A549 (cell line): ENCODE data around the gene GNG7. TPM values are rescaled to one million over a fixed set of nuclear protein-coding genes. Genes with fewer than 3 reads are reported as not detected.

Experiments used
- ATAC-seq, 2 experiments: fragments of 200-7000 bp in 1 of 2; fragments of >200 bp in 1 of 2; cut with Nextera tagmentation in 1 of 2; cut with Tn5 transposase in 1 of 2; 3 replicates each; pipeline versions ENCODE4 v1.8.0 to v1.9.1; 2018 to 2020; ENCODE audit warnings: mild to moderate bottlenecking in 1 of 2, moderate library complexity in 1 of 2
- CTCF ChIA-PET: fragments of 300-600 bp; sonication (Branson Sonifier 250); formaldehyde crosslinking; extraction: SDS; loops from one replicate; lab custom pipeline; 2021; ENCODE audit warnings: antibody characterized with exemption, inconsistent platforms; lab: Yijun Ruan, JAX
- POLR2A ChIA-PET: fragments of 350-600 bp; formaldehyde crosslinking; extraction: SDS; loops from one replicate; lab custom pipeline; 2021; ENCODE audit warnings: antibody characterized with exemption, inconsistent platforms; lab: Yijun Ruan, JAX
- DNase-seq, 2 experiments: peaks; one replicate each; pipeline versions ENCODE4 v3.0.0 to v3.0.0-alpha.2; 2011 to 2016; ENCODE audit warnings: low read depth in 1 of 2, low spot score in 1 of 2
- FAIRE-seq: peaks from 2 replicates; lab custom pipeline; 2011; peaks lifted over from hg19 to GRCh38; lab: Jason Lieb, UNC
- H3K27ac ChIP-seq, 2 experiments: fragments of >200 bp; sonication (Bioruptor Twin); formaldehyde crosslinking; 3 replicates each; pipeline ENCODE4 v1.5.1; 2016 to 2017
- H3K4me1 ChIP-seq: fragments of >200 bp; sonication (Bioruptor Twin); formaldehyde crosslinking; 3 replicates; pipeline ENCODE4 v1.6.1; 2016
- H3K4me2 ChIP-seq: fragments of >200 bp; sonication (Bioruptor Twin); formaldehyde crosslinking; 3 replicates; pipeline ENCODE4 v1.6.1; 2016
- H3K4me3 ChIP-seq: fragments of >200 bp; sonication (Bioruptor Twin); formaldehyde crosslinking; 3 replicates; pipeline ENCODE4 v1.5.1; 2016
- H3K9me3 ChIP-seq: fragments of >200 bp; sonication (Bioruptor Twin); formaldehyde crosslinking; 3 replicates; pipeline ENCODE4 v1.6.1; 2016
- BHLHE40 ChIP-seq: IDR thresholded peaks from 2 replicates; pipeline ENCODE4 v1.6.1; 2012; ENCODE audit warnings: low read depth, low read length, inconsistent platforms
- CBX2 ChIP-seq: fragments of 200-600 bp; sonication (generic); IDR thresholded peaks from 2 replicates; pipeline ENCODE4 v1.6.1; 2016; ENCODE audit warnings: low read depth, mild to moderate bottlenecking, borderline replicate concordance
- EHF ChIP-seq: fragments of 250-450 bp; sonication (Bioruptor Pico); IDR thresholded peaks from 2 replicates; pipeline ENCODE4 v1.5.0; 2020; ENCODE audit warnings: mild to moderate bottlenecking
- EP300 ChIP-seq, 2 experiments: fragments of >200 bp; sonication (Bioruptor Twin); formaldehyde crosslinking; IDR thresholded peaks; 2 replicates in 1 of 2; 3 replicates in 1 of 2; pipeline ENCODE4 v1.6.1; 2016 to 2017
- ESRRA ChIP-seq: fragments of 150-350 bp; IDR thresholded peaks from 2 replicates; pipeline ENCODE4 v1.6.1; 2014; ENCODE audit warnings: mild to moderate bottlenecking, low read length, borderline replicate concordance
- FOSB ChIP-seq: fragments of 250-450 bp; sonication (Bioruptor Pico); IDR thresholded peaks from 2 replicates; pipeline ENCODE4 v1.5.0; 2020; ENCODE audit warnings: mild to moderate bottlenecking, moderate library complexity
- FOSL2 ChIP-seq, 2 experiments: fragments of 450-650 bp in 1 of 2; fragments of >200 bp in 1 of 2; sonication (Bioruptor Twin) in 1 of 2; formaldehyde crosslinking; IDR thresholded peaks; 2 replicates each; pipeline versions ENCODE4 v1.5.0 to v1.6.1; 2016 to 2020; ENCODE audit warnings: mild to moderate bottlenecking in 1 of 2, moderate library complexity in 1 of 2
- GATA3 ChIP-seq: IDR thresholded peaks from 2 replicates; pipeline ENCODE4 v1.6.1; 2012; ENCODE audit warnings: borderline replicate concordance
- HDAC2 ChIP-seq: fragments of 200-600 bp; sonication (generic); IDR thresholded peaks from 2 replicates; pipeline ENCODE4 v1.6.1; 2016
- HOXB5 ChIP-seq: fragments of 250-450 bp; sonication (Bioruptor Pico); IDR thresholded peaks from 2 replicates; pipeline ENCODE4 v1.5.0; 2020; ENCODE audit warnings: mild to moderate bottlenecking, moderate library complexity
- MYC ChIP-seq: IDR thresholded peaks from 2 replicates; pipeline ENCODE4 v1.6.1; 2012; ENCODE audit warnings: mild to moderate bottlenecking, inconsistent platforms, low read length, improper control_type of control experiment, borderline replicate concordance
- NPAS2 ChIP-seq: fragments of 250-450 bp; sonication (Bioruptor Pico); IDR thresholded peaks from 2 replicates; pipeline ENCODE4 v1.8.0; 2022; ENCODE audit warnings: mild to moderate bottlenecking, moderate library complexity, borderline replicate concordance
- NR3C1 ChIP-seq: fragments of >200 bp; sonication (Bioruptor Twin); formaldehyde crosslinking; IDR thresholded peaks from 3 replicates; pipeline ENCODE4 v1.6.1; 2017
- POLR2A ChIP-seq: IDR thresholded peaks from 2 replicates; pipeline ENCODE4 v1.6.1; 2012; ENCODE audit warnings: mild to moderate bottlenecking, low read length
- POLR2AphosphoS2 ChIP-seq: conservative IDR thresholded peaks from 2 replicates; pipeline ENCODE4 v1.6.1; 2012; ENCODE audit warnings: low read length, improper control_type of control experiment, inconsistent platforms
- RAD21 ChIP-seq, 2 experiments: fragments of >200 bp in 1 of 2; sonication (Bioruptor Twin) in 1 of 2; formaldehyde crosslinking in 1 of 2; IDR thresholded peaks in 1 of 2; conservative IDR thresholded peaks in 1 of 2; 2 replicates in 1 of 2; 3 replicates in 1 of 2; pipeline ENCODE4 v1.6.1; 2012 to 2018; ENCODE audit warnings: inconsistent platforms in 1 of 2
- RCOR1 ChIP-seq: fragments of 150-350 bp; IDR thresholded peaks from 2 replicates; pipeline ENCODE4 v1.6.1; 2014; ENCODE audit warnings: antibody characterized with exemption, low read length, low read depth
- RFX5 ChIP-seq: fragments of 450-650 bp; IDR thresholded peaks from 2 replicates; pipeline ENCODE4 v1.7.1; 2014; ENCODE audit warnings: antibody characterized with exemption, mild to moderate bottlenecking, moderate library complexity
- RNF2 ChIP-seq: fragments of 200-600 bp; sonication (generic); IDR thresholded peaks from 2 replicates; pipeline ENCODE4 v1.6.1; 2016; ENCODE audit warnings: low read depth, mild to moderate bottlenecking, antibody characterized with exemption, moderate library complexity, borderline replicate concordance
- TP53 ChIP-seq: fragments of 250-450 bp; sonication (Bioruptor Pico); IDR thresholded peaks from 2 replicates; pipeline ENCODE4 v1.5.0; 2021; ENCODE audit warnings: mild to moderate bottlenecking, moderate library complexity
- ZFP36 ChIP-seq: fragments of 450-650 bp; IDR thresholded peaks from 2 replicates; pipeline ENCODE4 v1.6.1; 2014; ENCODE audit warnings: borderline replicate concordance; ENCODE audit not compliant: partially characterized antibody
- ZNF302 ChIP-seq: fragments of 250-450 bp; sonication (Bioruptor Pico); IDR thresholded peaks from 2 replicates; pipeline ENCODE4 v1.9.0; 2021; ENCODE audit warnings: inconsistent platforms, mild to moderate bottlenecking, moderate library complexity
- ZSCAN20 ChIP-seq: fragments of 250-450 bp; sonication (Bioruptor Pico); IDR thresholded peaks from 2 replicates; pipeline ENCODE4 v1.8.0; 2022; ENCODE audit warnings: mild to moderate bottlenecking, moderate library complexity
- WGBS: methylation state at CpG from one replicate; pipeline ENCODE4 v1.1.6; 2017; ENCODE audit errors: missing lambda C conversion rate; 5-methylcytosine and 5-hydroxymethylcytosine counted together
- polyA plus RNA-seq, 4 experiments: library from polyadenylated mRNA; depleted of rRNA in 3 of 4; stranded (reverse); fragments of >200 nt; fragmentation: RNase III in 1 of 4; extraction: RNeasy Plus Mini Kit Qiagen cat#74134 plus additional on column Dnase treatment in 1 of 4; gene quantifications; 2 replicates in 3 of 4; 3 replicates in 1 of 4; pipeline ENCODE4 v1.2.3, GENCODE V29; 2011 to 2017
- TF ChIP-seq, protein P1 (sequence below): fragments of 250-450 bp; sonication (Bioruptor Pico); IDR thresholded peaks from 2 replicates; pipeline ENCODE4 v1.5.0; 2021; ENCODE audit warnings: mild to moderate bottlenecking, moderate library complexity, borderline replicate concordance
- TF ChIP-seq, protein P2 (sequence below): fragments of >200 bp; sonication (Bioruptor Twin); formaldehyde crosslinking; IDR thresholded peaks from 3 replicates; pipeline ENCODE4 v1.5.1; 2016
- TF ChIP-seq, protein P3 (sequence below): IDR thresholded peaks from 2 replicates; pipeline ENCODE4 v1.6.1; 2012

Gene GNG7
- polyA plus RNA-seq, 2 of the 4 experiments (the other 2 are of a cell fraction) = 0.06 to 0.08 TPM

DNA sequence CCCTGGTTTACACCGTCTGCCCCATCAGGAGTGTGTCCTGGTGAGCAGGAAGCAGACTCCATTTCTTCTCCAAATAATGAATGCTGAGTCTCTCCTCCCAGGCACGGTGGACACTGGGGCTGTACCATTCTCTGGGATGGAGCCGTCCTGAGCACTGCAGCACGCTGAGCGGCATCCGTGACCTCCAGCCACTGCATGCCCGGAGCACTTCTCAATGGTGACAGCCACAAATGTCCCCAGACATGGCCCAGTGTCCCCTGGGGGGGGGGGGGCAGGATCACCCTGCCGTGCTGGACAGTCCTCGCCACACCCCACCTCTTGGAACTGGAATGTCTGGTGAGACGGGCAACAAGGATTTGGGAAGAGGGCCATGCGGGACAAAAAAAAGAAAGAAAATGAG is 37.4 kb downstream of the GNG7 start:
- Histone ChIP-seq H3K27ac (no peak overlapping the region), H3K4me2 (no peak overlapping the region), H3K4me1 (no peaks in the 10 kb centered on the region), H3K4me3 (no peak overlapping the region), H3K9me3 (no peaks in the 10 kb centered on the region)
- DNase-seq (no peak), ATAC-seq (no peak), FAIRE-seq (no peak)
- ChIA-PET CTCF (interaction anchor here (1.7 kb wide), 1 partner anchor 16 kb away, joined by 8 read pairs; no protein-coding TSS in a partner anchor), POLR2A (no interaction called here)
- 47% methylated on average over 11 of the region's 11 CpGs for WGBS
- no peak for TF ChIP-seq POLR2AphosphoS2

DNA sequence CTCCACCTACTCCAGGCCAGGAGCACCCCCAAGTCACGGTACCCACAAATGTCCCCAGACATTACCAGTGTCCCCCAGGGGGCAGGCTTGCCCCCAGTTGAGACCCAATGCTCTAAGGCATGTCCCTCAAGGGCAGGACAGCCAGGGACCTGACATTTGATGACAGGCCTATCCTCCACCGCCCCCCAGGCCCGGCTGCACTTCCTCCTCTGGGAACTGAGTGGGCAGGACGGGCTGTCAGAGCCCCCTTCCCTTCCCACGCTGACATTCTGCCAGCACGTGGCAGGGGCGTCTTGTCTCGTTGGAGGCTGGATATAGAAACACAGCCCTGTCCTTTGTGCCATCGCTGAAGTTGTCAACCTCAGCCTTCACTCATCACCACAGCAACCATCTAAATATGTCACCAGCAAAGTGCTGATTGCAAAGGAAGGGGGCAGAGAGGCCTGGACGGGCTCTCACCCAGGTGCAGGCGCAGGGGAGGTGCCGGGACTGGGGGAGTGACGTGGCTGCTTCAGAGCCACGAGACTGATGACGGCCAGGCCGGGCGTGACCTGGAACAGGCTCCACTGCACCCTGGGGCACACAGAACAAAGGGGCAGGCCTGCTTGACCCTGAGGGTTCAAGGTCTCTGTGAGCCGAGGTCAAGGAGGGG is 38.4 kb downstream of the GNG7 start:
- ATAC-seq (no peak; a peak in 1 of 6 replicates), FAIRE-seq (no peak), DNase-seq (no peak)
- 20% methylated on average over 2 of the region's 18 CpGs for WGBS
- CTCF ChIA-PET = no interaction called here
- no peak for TF ChIP-seq NPAS2 (CRISPR knock-in tag)
- TF ChIP-seq HDAC2 = no peak
- no peak for TF ChIP-seq GATA3
- TF ChIP-seq, protein P1, sequence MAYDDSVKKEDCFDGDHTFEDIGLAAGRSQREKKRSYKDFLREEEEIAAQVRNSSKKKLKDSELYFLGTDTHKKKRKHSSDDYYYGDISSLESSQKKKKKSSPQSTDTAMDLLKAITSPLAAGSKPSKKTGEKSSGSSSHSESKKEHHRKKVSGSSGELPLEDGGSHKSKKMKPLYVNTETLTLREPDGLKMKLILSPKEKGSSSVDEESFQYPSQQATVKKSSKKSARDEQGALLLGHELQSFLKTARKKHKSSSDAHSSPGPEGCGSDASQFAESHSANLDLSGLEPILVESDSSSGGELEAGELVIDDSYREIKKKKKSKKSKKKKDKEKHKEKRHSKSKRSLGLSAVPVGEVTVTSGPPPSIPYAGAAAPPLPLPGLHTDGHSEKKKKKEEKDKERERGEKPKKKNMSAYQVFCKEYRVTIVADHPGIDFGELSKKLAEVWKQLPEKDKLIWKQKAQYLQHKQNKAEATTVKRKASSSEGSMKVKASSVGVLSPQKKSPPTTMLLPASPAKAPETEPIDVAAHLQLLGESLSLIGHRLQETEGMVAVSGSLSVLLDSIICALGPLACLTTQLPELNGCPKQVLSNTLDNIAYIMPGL = no peak
- no peak for TF ChIP-seq POLR2A
- TF ChIP-seq RFX5 = no peak
- TF ChIP-seq BHLHE40 = no peak
- no peak for TF ChIP-seq EHF (CRISPR knock-in tag)
- no peak for TF ChIP-seq NR3C1
- no peak for TF ChIP-seq MYC
- TF ChIP-seq, protein P2, sequence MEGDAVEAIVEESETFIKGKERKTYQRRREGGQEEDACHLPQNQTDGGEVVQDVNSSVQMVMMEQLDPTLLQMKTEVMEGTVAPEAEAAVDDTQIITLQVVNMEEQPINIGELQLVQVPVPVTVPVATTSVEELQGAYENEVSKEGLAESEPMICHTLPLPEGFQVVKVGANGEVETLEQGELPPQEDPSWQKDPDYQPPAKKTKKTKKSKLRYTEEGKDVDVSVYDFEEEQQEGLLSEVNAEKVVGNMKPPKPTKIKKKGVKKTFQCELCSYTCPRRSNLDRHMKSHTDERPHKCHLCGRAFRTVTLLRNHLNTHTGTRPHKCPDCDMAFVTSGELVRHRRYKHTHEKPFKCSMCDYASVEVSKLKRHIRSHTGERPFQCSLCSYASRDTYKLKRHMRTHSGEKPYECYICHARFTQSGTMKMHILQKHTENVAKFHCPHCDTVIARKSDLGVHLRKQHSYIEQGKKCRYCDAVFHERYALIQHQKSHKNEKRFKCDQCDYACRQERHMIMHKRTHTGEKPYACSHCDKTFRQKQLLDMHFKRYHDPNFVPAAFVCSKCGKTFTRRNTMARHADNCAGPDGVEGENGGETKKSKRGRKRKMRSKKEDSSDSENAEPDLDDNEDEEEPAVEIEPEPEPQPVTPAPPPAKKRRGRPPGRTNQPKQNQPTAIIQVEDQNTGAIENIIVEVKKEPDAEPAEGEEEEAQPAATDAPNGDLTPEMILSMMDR = no peak
- no peak for TF ChIP-seq RCOR1
- TF ChIP-seq, protein P3, sequence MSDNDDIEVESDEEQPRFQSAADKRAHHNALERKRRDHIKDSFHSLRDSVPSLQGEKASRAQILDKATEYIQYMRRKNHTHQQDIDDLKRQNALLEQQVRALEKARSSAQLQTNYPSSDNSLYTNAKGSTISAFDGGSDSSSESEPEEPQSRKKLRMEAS = no peak
- TF ChIP-seq HOXB5 (CRISPR knock-in tag) = no peak
- TF ChIP-seq ZSCAN20 (CRISPR knock-in tag) = no peak
- TF ChIP-seq ZNF302 (CRISPR knock-in tag) = no peak
- TF ChIP-seq RAD21 (conservative IDR thresholded peaks at IDR 0.05 in 1 of 2, IDR thresholded peaks at IDR 0.05 in 1 of 2) = no peak
- no peak for TF ChIP-seq RNF2
- TF ChIP-seq FOSL2 (IDR thresholded peaks at IDR 0.05) = no peak
- no peak for TF ChIP-seq FOSL2 (CRISPR knock-in tag; IDR thresholded peaks at IDR 0.05)
- Histone ChIP-seq H3K27ac (no peak overlapping the region), H3K4me1 (no peaks in the 10 kb centered on the region), H3K4me3 (no peak overlapping the region), H3K9me3 (no peaks in the 10 kb centered on the region), H3K4me2 (no peak overlapping the region)
- POLR2A ChIA-PET = no interaction called here

DNA sequence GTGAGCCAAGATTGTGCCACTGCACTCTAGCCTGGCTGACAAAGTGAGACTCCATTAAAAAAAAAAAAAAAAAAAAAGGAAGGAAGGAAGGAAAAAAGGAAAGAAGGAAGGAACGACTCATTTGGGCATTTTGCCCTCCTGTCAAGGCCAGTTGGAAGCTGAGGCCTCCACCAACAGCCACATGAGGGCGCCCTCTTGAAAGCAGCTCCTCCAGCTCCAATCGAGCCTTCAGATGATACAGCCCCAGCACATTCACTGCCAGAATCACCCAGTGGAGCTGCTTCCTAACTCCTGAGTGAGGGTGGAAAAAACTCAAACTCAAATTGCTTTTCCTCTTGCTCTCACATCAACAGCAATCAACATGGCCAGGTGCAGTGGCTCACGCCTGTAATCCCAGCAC is 40.9 kb downstream of the GNG7 start:
- Histone ChIP-seq H3K4me3 (no peak overlapping the region), H3K4me1 (no peaks in the 10 kb centered on the region), H3K4me2 (no peak overlapping the region), H3K9me3 (no peaks in the 10 kb centered on the region), H3K27ac (no peak overlapping the region)
- POLR2A ChIA-PET = no interaction called here
- no peak for TF ChIP-seq ZFP36
- TF ChIP-seq BHLHE40 = no peak
- TF ChIP-seq ESRRA = no peak
- TF ChIP-seq CBX2 = no peak
- TF ChIP-seq HOXB5 (CRISPR knock-in tag) = no peak
- no peak for TF ChIP-seq TP53 (CRISPR knock-in tag)
- no peak for TF ChIP-seq FOSB (CRISPR knock-in tag)
- no peak for TF ChIP-seq HDAC2
- TF ChIP-seq EP300 (IDR thresholded peaks at IDR 0.05) = no peak
- ATAC-seq = no peak
- FAIRE-seq = no peak
- CTCF ChIA-PET = interaction anchor here (1.0 to 1.3 kb wide), 2 partner anchors 13 to 88 kb away, joined by 4 to 8 read pairs; no protein-coding TSS in a partner anchor
- WGBS = 29% methylated on average over 4 of the region's 4 CpGs
- peak in 1 of 2 experiments; percentile 38 for DNase-seq
